Measurements from ENCODE around the gene MYO6. TPM values are rescaled to one million over a fixed set of nuclear protein-coding genes. Genes with fewer than 3 reads are reported as not detected.

MYO6 gene
- total and polyA plus RNA-seq, 2 experiments from 2014 or later = 39.8 to 71.1 TPM

- H3K27me3 ChIP-seq = no peaks in the 10 kb centered on the region
- H4K20me1 ChIP-seq (ENCODE audit: insufficient read depth, poor library complexity, severe bottlenecking) = no peaks in the 10 kb centered on the region
- H3K4me1 ChIP-seq (ENCODE audit: insufficient read depth) = no peaks in the 10 kb centered on the region
- H3K9me3 ChIP-seq (ENCODE audit: low read depth) = no peaks in the 10 kb centered on the region
- no peaks in the 10 kb centered on the region for H3K79me2 ChIP-seq
- 33% methylated on average over 4 of the region's 4 CpGs for WGBS (ENCODE audit: low lambda C conversion rate, missing lambda C conversion rate)
- no peak overlapping the region for H3K27ac ChIP-seq
- H3K36me3 ChIP-seq (replicated peaks; ENCODE audit: insufficient read depth, low read depth) = no peaks in the 10 kb centered on the region
- H2AFZ ChIP-seq = no peak overlapping the region
- no peaks in the 10 kb centered on the region for H3K9me2 ChIP-seq (replicated peaks; ENCODE audit: insufficient read depth)
- TF ChIP-seq EZH2phosphoT487 (IDR thresholded peaks at IDR 0.05; ENCODE audit: low read depth, severe bottlenecking, unreplicated experiment) = no peak
- TF ChIP-seq EZH2 (IDR thresholded peaks at IDR 0.05; ENCODE audit: borderline replicate concordance) = no peak
- no peak for TF ChIP-seq CTCF (IDR thresholded peaks at IDR 0.05; ENCODE audit: poor library complexity)
- H3K4me3 ChIP-seq = no peak overlapping the region
- no peak for DNase-seq (ENCODE audit: low spot score)
- no peak overlapping the region for H3K4me2 ChIP-seq
Observed at GRCh38 chr6:75946146-75946831, 197.2 kb downstream of the MYO6 start.

- Histone ChIP-seq H3K27ac (no peak overlapping the region), H4K20me1 (ENCODE audit: insufficient read depth, poor library complexity, severe bottlenecking) (no peaks in the 10 kb centered on the region), H3K4me1 (ENCODE audit: insufficient read depth) (no peaks in the 10 kb centered on the region), H3K9me2 (replicated peaks; ENCODE audit: insufficient read depth) (no peaks in the 10 kb centered on the region), H3K27me3 (no peaks in the 10 kb centered on the region), H3K79me2 (no peaks in the 10 kb centered on the region), H3K9me3 (ENCODE audit: low read depth) (no peaks in the 10 kb centered on the region), H3K4me2 (no peak overlapping the region), H2AFZ (no peak overlapping the region), H3K36me3 (replicated peaks; ENCODE audit: insufficient read depth, low read depth) (no peaks in the 10 kb centered on the region), H3K4me3 (no peak overlapping the region)
- no peak for TF ChIP-seq EZH2phosphoT487 (IDR thresholded peaks at IDR 0.05; ENCODE audit: low read depth, severe bottlenecking, unreplicated experiment)
- TF ChIP-seq EZH2 (IDR thresholded peaks at IDR 0.05; ENCODE audit: borderline replicate concordance) = no peak
- WGBS (ENCODE audit: low lambda C conversion rate, missing lambda C conversion rate) = 85% methylated on average over 5 of the region's 5 CpGs
- no peak for DNase-seq (ENCODE audit: low spot score)
Observed at GRCh38 chr6:75947935-75948334, 198.9 kb downstream of the MYO6 start.

GRCh38 chr6:75952128-75952527 is 203.1 kb downstream of the MYO6 start:
- no peak for DNase-seq (ENCODE audit: low spot score)
- no peak overlapping the region for H3K27ac ChIP-seq

More at GRCh38 chr6:75952128-75952527, 203.1 kb downstream of the MYO6 start:
- H3K4me2 ChIP-seq = no peak overlapping the region
- no peaks in the 10 kb centered on the region for H3K27me3 ChIP-seq
- no peaks in the 10 kb centered on the region for H4K20me1 ChIP-seq (ENCODE audit: insufficient read depth, poor library complexity, severe bottlenecking)
- H2AFZ ChIP-seq = no peak overlapping the region
- no peak for TF ChIP-seq EZH2 (IDR thresholded peaks at IDR 0.05; ENCODE audit: borderline replicate concordance)
- TF ChIP-seq EZH2phosphoT487 (IDR thresholded peaks at IDR 0.05; ENCODE audit: low read depth, severe bottlenecking, unreplicated experiment) = no peak
- TF ChIP-seq CTCF (IDR thresholded peaks at IDR 0.05; ENCODE audit: poor library complexity) = no peak
- H3K79me2 ChIP-seq = no peaks in the 10 kb centered on the region
- no peaks in the 10 kb centered on the region for H3K9me3 ChIP-seq (ENCODE audit: low read depth)
- H3K4me1 ChIP-seq (ENCODE audit: insufficient read depth) = no peaks in the 10 kb centered on the region
- H3K36me3 ChIP-seq (replicated peaks; ENCODE audit: insufficient read depth, low read depth) = no peaks in the 10 kb centered on the region
- no peak overlapping the region for H3K4me3 ChIP-seq
- 51% methylated on average over 3 of the region's 3 CpGs for WGBS (ENCODE audit: low lambda C conversion rate, missing lambda C conversion rate)
- H3K9me2 ChIP-seq (replicated peaks; ENCODE audit: insufficient read depth) = no peaks in the 10 kb centered on the region
